Right lobe of liver (tissue), 4 donors: ENCODE results near the gene NVL.

Experiments
- CTCF ChIP-seq, 4 donors: fragments of 200-600 bp in 3 of 4; fragments of 450-650 bp in 1 of 4; IDR thresholded peaks; one replicate each; pipeline versions ENCODE4 v1.5.1 to v1.8.0; 2016 to 2022; ENCODE audit warnings: antibody characterized with exemption in 4 of 4, mild to moderate bottlenecking in 2 of 4
- POLR2A ChIP-seq: fragments of 450-650 bp; IDR thresholded peaks from one replicate; pipeline ENCODE4 v1.6.1; 2017; ENCODE audit warnings: antibody characterized with exemption, mild to moderate bottlenecking
- donor health status: DM: no; HTN: no; CAD: no.
- donor health status: DM: no; HTN: no; CAD: no.
- donor health status: DM: no; HTN: yes; CAD: no.

- TF ChIP-seq CTCF (IDR thresholded peaks at IDR 0.05) (no peak), POLR2A (no peak)
These were observed 124.5 kb downstream of the NVL start for GRCh38 chr1:224205438-224205840.
